ENCODE measurements around the gene CREB5. TPM values are rescaled to one million over a fixed set of nuclear protein-coding genes. Genes with fewer than 3 reads are reported as not detected.

Gene CREB5
- total RNA-seq, 4 donors from 2014 or later, result 0.90 to 10.1 (median 4.9) TPM

GRCh38 chr7:28432105-28432504 is 19.8 kb downstream of the CREB5 start:
- Histone ChIP-seq H3K4me1 (peaks cover 8 to 12% of the 10 kb centered on the region in 2 donors), H3K27me3 (no peaks in the 10 kb centered on the region), H3K4me3 (peak overlapping the region in 3 of 4 donors; percentile 4 to 24 (median 18)), H3K36me3 (no peaks in the 10 kb centered on the region), H3K9me3 (no peaks in the 10 kb centered on the region), H3K27ac (peak overlapping the region in 3 of 4 donors; percentile 6 to 49 (median 34))
- in situ Hi-C loops (cut with MboI; ENCODE audit: low sequenced_read_pairs in 4 of 4), result no loop called here
- ATAC-seq (peak; percentile 60 to 78), DNase-seq (peak in 1 of 2 donors; percentile 50)
- intact Hi-C loops (cut with DNase I; ENCODE audit: low total_unique reads), result no loop called here
- TF ChIP-seq POLR2A (IDR thresholded peaks at IDR 0.05), result no peak
- TF ChIP-seq CTCF (IDR thresholded peaks at IDR 0.05 in 4 of 5, conservative IDR thresholded peaks at IDR 0.05 in 1 of 5), result no peak

GRCh38 chr7:28433039-28433438 is 20.7 kb downstream of the CREB5 start:
- no peak for ATAC-seq
- Histone ChIP-seq H3K4me3 (no peak overlapping the region), H3K36me3 (no peaks in the 10 kb centered on the region), H3K9me3 (no peaks in the 10 kb centered on the region), H3K27ac (no peak overlapping the region), H3K4me1 (peaks cover 8 to 20% of the 10 kb centered on the region in 2 donors), H3K27me3 (no peaks in the 10 kb centered on the region)
- intact Hi-C loops (cut with DNase I; ENCODE audit: low total_unique reads) (no loop called here), in situ Hi-C loops (cut with MboI; ENCODE audit: low sequenced_read_pairs in 4 of 4) (no loop called here)
- TF ChIP-seq CTCF (IDR thresholded peaks at IDR 0.05 in 4 of 5, conservative IDR thresholded peaks at IDR 0.05 in 1 of 5), result no peak
- no peak for TF ChIP-seq POLR2A (IDR thresholded peaks at IDR 0.05)
- no peak for DNase-seq

GRCh38 chr7:28433699-28434219 is 21.4 kb downstream of the CREB5 start:
- intact Hi-C loops (cut with DNase I; ENCODE audit: low total_unique reads), result no loop called here
- no peaks in the 10 kb centered on the region for H3K27me3 ChIP-seq
- ATAC-seq, result no peak
- H3K4me1 ChIP-seq, result peaks cover 8 to 20% of the 10 kb centered on the region in 2 donors
- in situ Hi-C loops (cut with MboI; ENCODE audit: low sequenced_read_pairs in 4 of 4), result no loop called here
- no peak overlapping the region for H3K27ac ChIP-seq
- DNase-seq, result no peak
- no peaks in the 10 kb centered on the region for H3K36me3 ChIP-seq
- TF ChIP-seq POLR2A (IDR thresholded peaks at IDR 0.05), result no peak
- TF ChIP-seq CTCF (IDR thresholded peaks at IDR 0.05 in 4 of 5, conservative IDR thresholded peaks at IDR 0.05 in 1 of 5), result no peak
- H3K4me3 ChIP-seq, result no peak overlapping the region
- no peaks in the 10 kb centered on the region for H3K9me3 ChIP-seq

- H3K9me3 ChIP-seq, result no peaks in the 10 kb centered on the region
- TF ChIP-seq POLR2A (IDR thresholded peaks at IDR 0.05) (no peak), CTCF (IDR thresholded peaks at IDR 0.05 in 4 of 5, conservative IDR thresholded peaks at IDR 0.05 in 1 of 5) (no peak)
- ATAC-seq (no peak), DNase-seq (no peak)
- no peak overlapping the region for H3K27ac ChIP-seq
- peaks cover 8 to 20% of the 10 kb centered on the region in 2 donors for H3K4me1 ChIP-seq
- H3K4me3 ChIP-seq, result no peak overlapping the region
- H3K27me3 ChIP-seq, result no peaks in the 10 kb centered on the region
- in situ Hi-C loops (cut with MboI; ENCODE audit: low sequenced_read_pairs in 4 of 4), result no loop called here
- intact Hi-C loops (cut with DNase I; ENCODE audit: low total_unique reads), result no loop called here
- no peaks in the 10 kb centered on the region for H3K36me3 ChIP-seq
Observed at GRCh38 chr7:28434510-28434909, 22.2 kb downstream of the CREB5 start.

GRCh38 chr7:28435152-28435551 is 22.8 kb downstream of the CREB5 start:
- no peaks in the 10 kb centered on the region for H3K9me3 ChIP-seq
- in situ Hi-C loops (cut with MboI; ENCODE audit: low sequenced_read_pairs in 4 of 4), result no loop called here
- H3K4me1 ChIP-seq, result peaks cover 8 to 20% of the 10 kb centered on the region in 2 donors
- intact Hi-C loops (cut with DNase I; ENCODE audit: low total_unique reads), result no loop called here
- DNase-seq, result no peak
- H3K27me3 ChIP-seq, result no peaks in the 10 kb centered on the region
- ATAC-seq, result no peak
- no peaks in the 10 kb centered on the region for H3K36me3 ChIP-seq
- H3K4me3 ChIP-seq, result no peak overlapping the region
- TF ChIP-seq POLR2A (IDR thresholded peaks at IDR 0.05), result no peak
- no peak for TF ChIP-seq CTCF (IDR thresholded peaks at IDR 0.05 in 4 of 5, conservative IDR thresholded peaks at IDR 0.05 in 1 of 5)
- no peak overlapping the region for H3K27ac ChIP-seq

Measured in gastrocnemius medialis (tissue), 4 donors.